ENCODE results near the gene CPSF6.
"Not testable (repeated sequence)": the region's sequence is repeated elsewhere in the genome, so short reads cannot be mapped to it uniquely, and the experiment has no call there.

The CPSF6 gene, protein sequence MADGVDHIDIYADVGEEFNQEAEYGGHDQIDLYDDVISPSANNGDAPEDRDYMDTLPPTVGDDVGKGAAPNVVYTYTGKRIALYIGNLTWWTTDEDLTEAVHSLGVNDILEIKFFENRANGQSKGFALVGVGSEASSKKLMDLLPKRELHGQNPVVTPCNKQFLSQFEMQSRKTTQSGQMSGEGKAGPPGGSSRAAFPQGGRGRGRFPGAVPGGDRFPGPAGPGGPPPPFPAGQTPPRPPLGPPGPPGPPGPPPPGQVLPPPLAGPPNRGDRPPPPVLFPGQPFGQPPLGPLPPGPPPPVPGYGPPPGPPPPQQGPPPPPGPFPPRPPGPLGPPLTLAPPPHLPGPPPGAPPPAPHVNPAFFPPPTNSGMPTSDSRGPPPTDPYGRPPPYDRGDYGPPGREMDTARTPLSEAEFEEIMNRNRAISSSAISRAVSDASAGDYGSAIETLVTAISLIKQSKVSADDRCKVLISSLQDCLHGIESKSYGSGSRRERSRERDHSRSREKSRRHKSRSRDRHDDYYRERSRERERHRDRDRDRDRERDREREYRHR

DNA sequence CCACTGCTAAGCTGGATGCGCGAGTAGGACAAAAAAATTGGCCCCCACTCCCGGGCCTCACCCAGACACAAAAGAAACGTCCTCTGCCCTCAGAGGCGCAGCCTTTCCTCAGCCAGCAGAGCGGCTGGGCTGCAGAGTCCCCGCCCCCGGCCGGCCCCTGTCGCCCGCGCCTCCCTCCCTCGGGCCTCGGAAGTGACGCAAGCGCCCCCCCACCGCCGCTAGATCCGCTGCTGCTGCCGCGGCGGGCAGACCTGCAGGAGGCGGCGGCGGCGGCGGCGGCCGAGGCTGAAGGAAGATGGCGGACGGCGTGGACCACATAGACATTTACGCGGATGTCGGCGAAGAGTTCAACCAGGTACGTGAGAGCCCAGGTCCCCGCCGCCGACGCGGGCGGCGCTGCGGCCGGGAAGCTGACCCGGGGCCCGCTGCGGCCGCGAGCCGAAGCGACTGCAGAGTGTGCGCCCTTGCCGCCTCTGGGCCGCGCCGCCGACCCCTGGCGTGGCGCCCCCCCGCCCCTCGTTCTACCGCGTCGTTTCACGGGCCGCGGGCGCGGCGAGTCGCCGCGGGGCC lies at the start of gene CPSF6:
Gene CPSF6, plus strand, starts transcription at position 218 of the 570 bp plus-strand sequence. Its CDS starts 78 bp downstream, at position 296.
- H3K27ac Mint-ChIP-seq, result peak within 1 kb of the TSS; percentile 99

GRCh38 chr12:69196302-69197288 lies 42.8 kb upstream of the CPSF6 start:
- H3K27ac Mint-ChIP-seq, result no peak overlapping the region
- H3K9me3 Mint-ChIP-seq, result peaks cover 45% of the 10 kb centered on the region
- H3K27me3 Mint-ChIP-seq (ENCODE audit: low read depth), result no peaks in the 10 kb centered on the region
- H3K4me3 Mint-ChIP-seq, result no peak overlapping the region
- H3K4me1 Mint-ChIP-seq (ENCODE audit: low read depth), result no peaks in the 10 kb centered on the region
- peaks cover 3% of the 10 kb centered on the region for H3K36me3 Mint-ChIP-seq (ENCODE audit: low read depth)

More for the DNA sequence above, at the start of gene CPSF6:
- H3K4me3 Mint-ChIP-seq, result peak within 1 kb of the TSS; percentile 93
- H3K36me3 Mint-ChIP-seq (ENCODE audit: low read depth), result peaks cover 3% of the 10 kb centered on the region
- H3K27me3 Mint-ChIP-seq (ENCODE audit: low read depth), result no peaks in the 10 kb centered on the region
- no peaks in the 10 kb centered on the region for H3K9me3 Mint-ChIP-seq
- H3K4me1 Mint-ChIP-seq (ENCODE audit: low read depth), result peaks cover 43% of the 10 kb centered on the region

DNA sequence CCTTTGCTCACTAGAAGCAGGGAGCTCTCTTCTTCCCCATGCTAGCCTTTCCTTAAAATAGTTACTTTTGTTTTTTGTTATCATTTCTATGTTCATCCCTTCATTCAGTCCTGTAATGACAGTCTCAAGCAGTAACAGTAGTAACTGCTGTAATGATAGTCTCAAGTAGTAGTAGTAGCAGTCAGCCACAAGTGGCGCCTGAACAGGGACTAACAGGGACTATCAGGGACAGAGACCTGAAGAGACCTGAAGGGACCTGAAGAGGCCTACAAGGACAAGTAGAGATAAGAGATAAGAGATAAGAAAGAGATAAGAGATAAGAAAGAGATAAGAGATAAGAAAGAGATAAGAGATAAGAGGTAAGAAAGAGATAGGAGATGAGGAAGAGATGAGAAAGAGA lies 39.4 kb upstream of the CPSF6 start:
- H3K4me3 Mint-ChIP-seq; H3K4me1 Mint-ChIP-seq (ENCODE audit: low read depth); H3K36me3 Mint-ChIP-seq (ENCODE audit: low read depth); H3K27me3 Mint-ChIP-seq (ENCODE audit: low read depth); H3K27ac Mint-ChIP-seq: not testable (repeated sequence)
- H3K9me3 Mint-ChIP-seq, result peaks cover 46% of the 10 kb centered on the region

DNA sequence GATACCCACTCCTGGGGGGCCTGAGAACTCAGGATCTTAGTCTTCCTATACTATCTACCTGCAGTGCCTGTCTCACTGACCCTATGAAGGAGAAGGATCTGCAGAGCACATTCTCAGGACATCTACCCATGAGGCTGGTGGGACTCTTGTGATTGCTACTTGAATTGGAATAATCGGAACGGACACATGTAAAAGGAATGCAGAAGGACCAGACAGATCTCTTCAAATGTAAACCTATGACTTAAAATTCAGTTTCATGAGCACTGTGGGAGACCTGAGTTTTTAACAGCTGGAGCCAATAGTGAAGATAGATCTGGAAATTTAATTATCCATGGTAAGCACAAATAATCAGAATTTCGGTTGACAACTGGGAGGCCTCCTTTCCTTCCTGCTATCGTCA lies 35.2 kb upstream of the CPSF6 start:
- H3K27ac Mint-ChIP-seq, result no peak overlapping the region
- peaks cover 48% of the 10 kb centered on the region for H3K9me3 Mint-ChIP-seq
- no peaks in the 10 kb centered on the region for H3K4me1 Mint-ChIP-seq (ENCODE audit: low read depth)
- H3K27me3 Mint-ChIP-seq (ENCODE audit: low read depth), result no peaks in the 10 kb centered on the region
- H3K36me3 Mint-ChIP-seq (ENCODE audit: low read depth), result peaks cover 2% of the 10 kb centered on the region
- H3K4me3 Mint-ChIP-seq, result no peak overlapping the region

- Mint-ChIP-seq H3K4me1 (ENCODE audit: low read depth) (no peaks in the 10 kb centered on the region), H3K9me3 (peaks cover 18% of the 10 kb centered on the region), H3K36me3 (ENCODE audit: low read depth) (no peaks in the 10 kb centered on the region), H3K4me3 (no peak overlapping the region), H3K27me3 (ENCODE audit: low read depth) (no peaks in the 10 kb centered on the region), H3K27ac (no peak overlapping the region)
These were observed 28.7 kb upstream of the CPSF6 start for GRCh38 chr12:69210661-69211060.

- Mint-ChIP-seq H3K27ac (no peak overlapping the region), H3K9me3 (peaks cover 18% of the 10 kb centered on the region), H3K4me3 (no peak overlapping the region), H3K27me3 (ENCODE audit: low read depth) (no peaks in the 10 kb centered on the region), H3K4me1 (ENCODE audit: low read depth) (no peaks in the 10 kb centered on the region), H3K36me3 (ENCODE audit: low read depth) (no peaks in the 10 kb centered on the region)
These were observed 28.2 kb upstream of the CPSF6 start for GRCh38 chr12:69211160-69211559.

DNA sequence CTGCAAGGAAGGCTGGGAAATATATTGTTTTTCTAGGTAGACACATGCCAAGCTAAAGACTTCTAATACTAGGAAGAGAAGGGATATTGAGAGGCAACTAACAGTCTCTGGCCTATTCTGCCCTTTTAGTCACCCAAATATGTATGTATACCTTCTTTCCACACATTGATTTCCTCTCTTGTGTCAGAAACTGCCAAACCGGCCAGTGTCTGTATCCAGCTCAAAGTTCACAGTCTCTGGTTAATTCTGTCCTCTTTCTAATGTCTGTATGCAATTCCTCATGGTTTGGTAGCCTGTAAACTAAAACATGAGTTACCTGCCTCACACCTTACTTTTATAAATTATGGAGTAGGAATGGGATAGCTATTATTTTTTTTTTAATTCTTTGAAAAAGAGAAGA lies 25.2 kb upstream of the CPSF6 start:
- Mint-ChIP-seq H3K27me3 (ENCODE audit: low read depth) (no peaks in the 10 kb centered on the region), H3K36me3 (ENCODE audit: low read depth) (no peaks in the 10 kb centered on the region), H3K9me3 (no peaks in the 10 kb centered on the region), H3K4me1 (ENCODE audit: low read depth) (no peaks in the 10 kb centered on the region), H3K4me3 (no peak overlapping the region), H3K27ac (no peak overlapping the region)

DNA sequence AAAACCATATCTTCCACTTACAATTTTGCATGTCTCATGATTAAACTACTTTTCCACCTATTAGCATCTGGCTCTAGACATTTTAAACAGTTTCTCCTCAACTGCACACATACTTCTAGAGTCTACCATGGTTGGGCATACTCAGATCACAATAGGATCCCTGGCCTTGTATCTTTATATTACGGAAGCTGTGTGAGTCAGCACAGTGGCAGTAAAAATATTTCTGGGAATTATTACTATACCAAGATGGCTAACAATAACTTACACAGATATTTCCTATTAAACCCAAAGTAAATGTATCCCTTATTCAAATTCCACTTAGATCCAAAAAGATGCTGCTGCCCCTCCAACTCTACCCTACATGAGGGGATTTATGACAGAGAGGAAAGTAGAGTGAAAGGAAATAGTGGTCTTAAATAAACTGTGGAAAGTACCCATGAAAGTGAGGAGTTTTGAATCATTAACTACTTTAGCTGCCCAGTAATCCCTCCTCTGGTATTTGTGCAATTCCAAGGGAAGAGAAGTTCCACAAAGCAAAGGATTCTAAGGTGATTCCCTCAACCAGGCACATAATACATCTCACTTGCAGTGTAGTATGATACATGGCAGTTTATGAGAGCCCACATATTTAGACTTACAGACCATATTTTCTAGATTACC lies 14.0 kb upstream of the CPSF6 start:
- Mint-ChIP-seq H3K9me3 (no peaks in the 10 kb centered on the region), H3K4me3 (no peak overlapping the region), H3K4me1 (ENCODE audit: low read depth) (no peaks in the 10 kb centered on the region), H3K27me3 (ENCODE audit: low read depth) (peaks cover 12% of the 10 kb centered on the region), H3K36me3 (ENCODE audit: low read depth) (no peaks in the 10 kb centered on the region), H3K27ac (no peak overlapping the region)

GRCh38 chr12:69231479-69231878 lies 7.9 kb upstream of the CPSF6 start:
- Mint-ChIP-seq H3K4me3 (no peak overlapping the region), H3K27ac (no peak overlapping the region), H3K27me3 (ENCODE audit: low read depth) (no peaks in the 10 kb centered on the region), H3K9me3 (peaks cover 25% of the 10 kb centered on the region), H3K4me1 (ENCODE audit: low read depth) (no peaks in the 10 kb centered on the region), H3K36me3 (ENCODE audit: low read depth) (peaks cover 2% of the 10 kb centered on the region)

DNA sequence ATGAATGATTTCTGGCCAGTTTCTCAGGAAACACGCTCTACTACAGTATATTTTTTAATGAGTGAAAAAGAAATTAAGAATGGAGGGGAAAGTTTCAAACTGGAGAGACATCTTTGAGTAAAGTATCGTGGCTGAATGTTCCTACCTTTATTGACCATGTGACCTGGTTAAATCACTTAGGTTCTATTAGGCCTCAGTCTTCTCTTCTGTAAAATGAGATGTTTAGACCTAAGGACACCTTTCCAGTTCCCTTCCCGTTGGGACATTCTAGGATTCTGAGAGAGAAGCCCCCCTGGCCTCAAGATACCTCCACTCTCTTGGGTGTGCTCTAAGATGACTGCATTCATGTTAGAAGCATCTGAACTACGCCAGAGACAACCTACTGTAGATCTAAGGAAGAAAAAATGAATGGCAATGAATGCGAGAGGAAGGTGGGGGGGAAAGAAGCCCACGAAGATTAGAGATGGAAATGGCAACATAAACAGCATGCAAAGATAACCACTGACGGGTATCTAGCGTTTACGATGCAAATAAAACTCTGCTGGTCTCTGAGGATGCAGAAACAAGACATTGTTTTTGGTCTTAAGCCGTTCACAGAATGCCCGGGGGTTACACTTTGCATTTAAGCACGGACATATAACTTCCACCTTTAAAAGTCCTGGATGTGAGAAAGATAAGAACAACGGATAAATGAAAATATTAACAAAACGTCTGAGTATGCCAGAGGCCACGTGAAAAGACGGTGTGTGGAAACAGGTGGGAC lies 599 bp upstream of the CPSF6 start:
- peaks cover 2% of the 10 kb centered on the region for H3K36me3 Mint-ChIP-seq (ENCODE audit: low read depth)
- no peaks in the 10 kb centered on the region for H3K9me3 Mint-ChIP-seq
- no peaks in the 10 kb centered on the region for H3K27me3 Mint-ChIP-seq (ENCODE audit: low read depth)
- peaks cover 42% of the 10 kb centered on the region for H3K4me1 Mint-ChIP-seq (ENCODE audit: low read depth)
- peak overlapping the region; percentile 94 for H3K27ac Mint-ChIP-seq
- peak overlapping the region; percentile 85 for H3K4me3 Mint-ChIP-seq

DNA sequence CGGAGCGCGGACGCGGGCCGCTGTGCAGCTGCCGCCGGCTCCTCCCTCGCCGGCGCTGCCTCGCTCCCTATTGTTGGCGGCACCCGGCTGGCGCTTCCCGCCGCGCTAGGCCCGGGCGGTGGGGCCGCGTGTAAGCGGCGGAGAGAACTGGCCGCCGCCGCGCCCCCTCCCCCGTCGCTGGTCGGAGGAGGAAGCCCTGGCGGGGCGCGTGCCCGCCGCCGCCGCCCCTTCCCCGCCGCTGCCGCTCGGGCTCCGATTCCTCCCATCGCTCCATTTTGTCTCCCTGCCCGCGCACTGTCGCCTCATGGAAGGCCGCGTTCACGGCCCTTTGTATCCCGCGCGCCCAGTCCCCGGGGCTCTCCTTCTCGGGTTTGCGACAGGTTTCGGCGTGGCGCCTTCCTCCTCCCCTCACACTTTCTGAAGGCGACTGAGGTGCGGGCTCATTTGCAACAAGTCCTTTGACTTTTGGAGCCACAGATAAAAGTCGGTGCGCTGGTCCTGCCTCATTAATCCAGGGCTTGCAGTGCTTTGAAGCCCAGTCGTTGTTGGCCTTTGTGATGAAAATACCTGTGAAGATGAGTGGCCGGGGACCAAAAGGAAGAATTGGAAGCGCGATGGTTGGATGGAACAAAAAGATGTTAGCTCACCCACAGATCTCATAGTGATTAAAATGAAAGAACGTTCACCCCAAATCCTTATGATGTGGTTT lies 707 bp downstream of the CPSF6 start:
- Mint-ChIP-seq H3K4me3 (peak overlapping the region; percentile 93), H3K4me1 (ENCODE audit: low read depth) (peaks cover 43% of the 10 kb centered on the region), H3K27ac (peak overlapping the region; percentile 99)

DNA sequence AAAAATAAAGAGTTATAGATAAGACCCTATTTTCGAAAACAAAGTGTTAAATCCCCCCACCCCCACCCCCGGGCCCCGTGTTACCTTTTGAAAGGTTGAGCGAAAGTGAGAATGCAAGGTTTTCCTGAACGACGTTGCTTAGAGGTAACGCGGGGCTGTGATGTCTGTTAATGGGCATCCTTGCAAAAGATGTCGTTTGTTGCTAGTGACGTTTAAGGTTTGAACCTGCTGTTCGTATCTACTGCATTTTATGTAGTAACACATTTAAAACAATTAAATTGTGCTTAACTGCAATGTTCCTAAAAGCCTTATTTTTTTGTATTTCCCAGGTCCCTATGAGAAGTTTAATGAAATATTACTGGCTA lies 1.2 kb downstream of the CPSF6 start:
- Mint-ChIP-seq H3K27ac (peak overlapping the region; percentile 99), H3K4me3 (peak overlapping the region; percentile 93), H3K27me3 (ENCODE audit: low read depth) (no peaks in the 10 kb centered on the region), H3K36me3 (ENCODE audit: low read depth) (peaks cover 3% of the 10 kb centered on the region), H3K4me1 (ENCODE audit: low read depth) (peaks cover 47% of the 10 kb centered on the region), H3K9me3 (no peaks in the 10 kb centered on the region)

More for the DNA sequence above, 707 bp downstream of the CPSF6 start:
- Mint-ChIP-seq H3K27me3 (ENCODE audit: low read depth) (no peaks in the 10 kb centered on the region), H3K9me3 (no peaks in the 10 kb centered on the region), H3K36me3 (ENCODE audit: low read depth) (peaks cover 3% of the 10 kb centered on the region)

All from T-helper 1 cell treated with Interleukin-12 subunit alpha and Interleukin-12 subunit beta and Interleukin-4 antibody, amounts not matched to agents 30 μg/mL and 1 μg/mL, for 36 hours (primary cell).